22Rv1 (cell line): ENCODE data around the gene GPAM.

Source experiments
- CTCF ChIP-seq: fragments of 450-650 bp; IDR thresholded peaks from 2 replicates; pipeline ENCODE4 v1.5.1; 2017; ENCODE audit warnings: mild to moderate bottlenecking
- ZFX ChIP-seq: fragments of 450-650 bp; IDR thresholded peaks from 2 replicates; pipeline ENCODE4 v1.6.1; 2017; ENCODE audit warnings: antibody characterized with exemption, borderline replicate concordance

GRCh38 chr10:112161757-112162518, 21.6 kb downstream of the GPAM start:
- no peak for TF ChIP-seq CTCF
- no peak for TF ChIP-seq ZFX
